Lung microvascular endothelial cell (primary cell): ENCODE data around the gene MYO5A. TPM values are rescaled to one million over a fixed set of nuclear protein-coding genes. Genes with fewer than 3 reads are reported as not detected.

ENCODE experiments used
- DNase-seq, 2 donors: peaks; one replicate each; pipeline versions ENCODE4 v3.0.0 to v3.0.0-alpha.2; 2010; ENCODE audit warnings: low read depth in 2 of 2
- total RNA-seq: library from RNA; depleted of rRNA; stranded (reverse); fragments of >200 nt; gene quantifications from 2 replicates; pipeline ENCODE4 v1.2.1, GENCODE V29; 2014

The MYO5A gene
- total RNA-seq, 1 donor from 2014 or later = 21.2 TPM

GRCh38 chr15:52263563-52264282 is 265.0 kb downstream of the MYO5A start:
- no peak for DNase-seq

DNA sequence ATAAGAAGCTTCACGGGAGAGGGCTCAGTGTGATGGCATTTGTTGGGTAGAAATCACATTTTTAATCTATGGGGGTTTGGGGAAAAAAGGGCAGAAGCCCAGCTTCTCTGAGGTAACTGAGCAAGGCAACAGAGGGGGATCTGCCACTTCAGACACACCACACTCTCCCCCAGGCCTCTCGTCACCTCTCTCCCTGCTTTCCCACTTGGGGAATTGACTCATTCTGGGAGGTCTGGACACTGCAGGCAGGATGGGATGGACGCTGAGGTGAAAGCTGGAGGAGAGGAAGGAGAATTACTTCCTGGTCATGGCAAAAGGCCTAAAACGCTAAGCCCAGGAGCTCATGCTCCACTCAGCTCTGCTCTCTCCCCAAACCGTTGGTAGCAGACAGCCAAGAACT is 266.3 kb downstream of the MYO5A start:
- DNase-seq = peak; percentile 17 to 38

- DNase-seq = peak; percentile 84 to 93
Observed at GRCh38 chr15:52261498-52262242, 267.0 kb downstream of the MYO5A start.

GRCh38 chr15:52261026-52261425 is 267.7 kb downstream of the MYO5A start:
- DNase-seq = no peak

DNA sequence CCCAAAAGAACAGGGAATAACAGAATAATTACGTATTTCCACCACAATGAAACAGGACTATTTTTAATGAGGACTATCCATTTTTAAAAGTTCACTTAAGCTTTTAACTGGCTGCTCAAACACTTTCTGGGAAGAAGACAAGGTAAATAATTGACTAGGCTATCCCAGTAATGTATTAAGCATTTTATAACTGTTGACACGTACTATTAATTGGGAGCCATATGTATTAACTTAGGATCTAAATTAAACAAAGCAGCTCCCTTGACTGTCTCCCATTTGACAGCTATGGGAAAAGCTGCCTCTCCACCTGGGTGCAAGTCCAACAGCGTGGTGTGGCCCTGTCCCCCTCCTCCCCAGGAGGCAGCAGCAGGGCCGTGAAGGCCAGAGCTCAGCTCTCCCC is 269.2 kb downstream of the MYO5A start:
- no peak for DNase-seq

- no peak for DNase-seq
Observed at GRCh38 chr15:52258461-52258860, 270.2 kb downstream of the MYO5A start.

DNA sequence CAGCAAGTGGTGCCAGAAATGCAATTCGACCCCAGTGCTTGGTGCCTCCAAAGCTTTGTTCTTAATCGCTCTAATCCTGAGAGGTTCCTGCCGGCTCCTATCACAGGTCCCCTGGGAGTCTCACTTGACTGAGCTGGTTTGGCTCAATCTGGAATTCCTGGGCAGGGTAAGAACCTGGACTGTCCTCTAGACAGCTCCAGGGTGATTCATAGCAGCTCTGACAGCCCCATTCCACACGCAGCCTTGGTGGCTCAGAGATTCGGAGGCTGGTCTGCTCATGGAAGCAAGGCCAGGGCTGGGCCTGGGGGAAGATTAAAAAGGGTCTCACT is 271.0 kb downstream of the MYO5A start:
- no peak for DNase-seq

Other genes with a start within 250 kb of the MYO5A start
- 7.4 and 8.5 TPM in 2 replicates for gene MYO5C, start 233.1 kb downstream of the MYO5A start, total RNA-seq
- gene ARPP19, start 40.1 kb upstream of the MYO5A start, total RNA-seq = 78.0 and 97.4 TPM in 2 replicates
- gene ATOSA, start 150.5 kb upstream of the MYO5A start, total RNA-seq = 27.2 and 35.5 TPM in 2 replicates